Uterus (tissue), 2 donors: ENCODE data around the gene COL4A2.

Source experiments
- CTCF ChIP-seq, 4 experiments: fragments of 200-600 bp in 2 of 4; fragments of 450-650 bp in 2 of 4; sonication (generic) in 2 of 4; IDR thresholded peaks; one replicate each; pipeline ENCODE4 v1.5.1; 2016 to 2019; ENCODE audit warnings: antibody characterized with exemption in 4 of 4, mild to moderate bottlenecking in 2 of 4, moderate library complexity in 1 of 4
- POLR2A ChIP-seq, 2 donors: fragments of 450-650 bp; IDR thresholded peaks; one replicate each; pipeline ENCODE4 v1.6.1; 2016; ENCODE audit warnings: antibody characterized with exemption in 2 of 2, mild to moderate bottlenecking in 1 of 2, moderate library complexity in 1 of 2

- TF ChIP-seq POLR2A (IDR thresholded peaks at IDR 0.05): no peak
- TF ChIP-seq CTCF (IDR thresholded peaks at IDR 0.05): no peak
Measured at GRCh38 chr13:110330491-110331011, 23.5 kb downstream of the COL4A2 start.
